Measurements from ENCODE around the gene CELSR1. TPM values are rescaled to one million over a fixed set of nuclear protein-coding genes. Genes with fewer than 3 reads are reported as not detected.
"Not testable (repeated sequence)": the region's sequence is repeated elsewhere in the genome, so short reads cannot be mapped to it uniquely, and the experiment has no call there.

Gene CELSR1
- total RNA-seq, 1 donor from 2014 or later = 151 TPM

DNA sequence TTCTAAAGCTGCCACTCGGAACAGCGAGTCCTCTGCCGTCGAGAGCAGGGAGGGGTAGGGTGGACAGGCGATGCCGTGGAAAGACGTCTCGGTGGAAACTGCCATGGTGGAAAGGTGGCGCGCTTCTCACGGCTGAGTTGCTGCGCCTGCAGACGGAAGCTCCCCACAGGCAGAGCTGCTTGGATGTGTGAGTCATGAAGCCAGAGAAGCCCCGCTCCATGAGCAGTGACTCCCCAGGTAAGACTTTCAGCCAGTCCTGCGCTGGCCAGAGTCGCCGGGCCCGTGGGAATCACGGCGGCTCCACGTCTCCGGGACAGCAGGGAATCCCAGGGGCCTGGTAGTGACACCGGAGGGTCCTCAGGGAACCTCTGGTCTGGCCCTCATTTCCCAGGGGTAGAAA lies 205.9 kb downstream of the CELSR1 start:
- no peak for DNase-seq (ENCODE audit: low read depth)

GRCh38 chr22:46330426-46330825 lies 207.0 kb downstream of the CELSR1 start:
- DNase-seq (ENCODE audit: low read depth) = no peak

GRCh38 chr22:46329616-46330015 lies 207.8 kb downstream of the CELSR1 start:
- no peak for DNase-seq (ENCODE audit: low read depth)

DNA sequence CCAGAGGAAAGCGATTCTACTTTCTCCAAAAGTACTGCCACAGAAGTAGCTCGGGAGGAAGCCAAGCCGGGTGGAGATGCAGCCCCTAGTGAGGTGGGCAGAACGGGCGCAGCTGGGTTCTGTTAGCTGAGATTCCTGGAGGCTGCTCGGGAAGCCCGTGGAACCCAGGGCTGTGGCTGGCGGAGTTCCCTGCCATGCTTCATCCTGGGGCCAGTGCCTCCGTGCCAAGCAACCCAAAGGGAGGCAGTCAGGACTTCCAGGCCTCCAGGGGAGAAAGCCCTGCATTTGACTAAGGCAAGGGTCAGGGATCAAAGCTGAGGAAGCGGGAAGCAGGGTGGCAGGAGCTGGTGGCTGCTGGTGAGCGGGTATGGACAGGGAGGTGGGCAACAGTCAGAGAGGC lies 208.6 kb downstream of the CELSR1 start:
- no peak for DNase-seq (ENCODE audit: low read depth)

DNA sequence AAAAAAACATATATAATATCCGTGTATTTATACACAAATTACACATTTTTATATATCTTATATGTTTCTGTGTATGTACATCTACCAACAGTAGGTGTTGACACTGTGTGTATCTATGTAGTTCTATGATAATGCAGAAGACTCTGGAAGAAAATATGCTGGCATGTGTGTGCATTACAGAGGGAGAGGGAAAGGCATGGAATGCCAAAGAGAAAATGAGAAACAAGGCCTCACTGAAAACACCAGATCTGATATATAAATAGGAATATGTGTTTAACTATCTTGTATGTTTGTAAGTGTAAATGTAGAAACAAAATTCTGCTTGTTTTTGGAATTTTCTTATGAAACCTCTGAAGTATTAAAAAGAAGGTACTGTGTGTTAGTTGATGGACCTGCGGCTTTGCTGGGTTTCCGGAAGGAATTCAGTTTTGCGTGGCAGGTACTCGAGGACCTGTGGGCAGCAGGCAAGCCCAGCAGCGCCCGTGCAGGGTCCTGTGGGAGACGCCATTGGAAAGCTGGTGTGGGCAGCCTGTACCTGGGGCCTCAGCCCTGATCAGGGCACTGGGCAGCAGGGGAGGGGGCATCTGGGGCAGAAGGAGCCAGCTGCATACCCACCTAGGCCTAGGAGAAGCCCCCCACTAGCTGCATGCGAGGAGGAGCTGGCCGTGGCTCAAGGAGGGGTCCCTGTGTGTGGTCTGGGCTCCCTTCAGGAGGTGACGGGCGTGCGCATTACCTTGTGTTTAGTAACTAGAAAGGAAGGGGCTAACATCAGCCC lies 209.5 kb downstream of the CELSR1 start:
- DNase-seq (ENCODE audit: low read depth) = no peak

DNA sequence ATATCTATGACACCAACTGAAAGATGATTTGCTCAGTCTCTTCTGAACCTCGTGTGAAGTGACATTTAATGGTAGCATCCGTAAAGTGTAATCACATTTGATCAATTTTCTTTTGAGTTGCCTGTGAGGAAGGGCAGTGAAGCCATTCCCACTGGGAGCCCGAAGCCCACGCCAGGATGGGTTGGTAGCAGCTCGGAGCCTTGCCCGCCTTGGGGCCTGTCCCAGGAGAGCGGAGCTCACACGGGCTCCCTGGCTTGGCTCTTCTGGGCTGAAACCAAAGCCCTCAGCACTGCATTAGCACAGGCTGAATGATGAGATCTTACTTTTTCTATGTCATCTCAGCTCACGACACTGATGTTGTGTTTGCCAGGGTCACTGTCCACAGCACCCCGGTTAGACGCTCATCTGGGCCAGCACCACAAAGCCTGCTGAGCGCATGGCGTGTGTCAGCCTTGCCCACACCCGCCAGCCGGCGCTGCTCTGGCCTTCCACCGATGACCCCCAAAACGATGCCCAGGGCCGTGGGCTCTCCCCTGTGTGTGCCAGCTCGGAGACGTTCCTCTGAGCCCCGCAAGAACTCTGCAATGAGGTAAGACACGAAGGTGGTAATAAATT lies 211.2 kb downstream of the CELSR1 start:
- no peak for DNase-seq (ENCODE audit: low read depth)

DNA sequence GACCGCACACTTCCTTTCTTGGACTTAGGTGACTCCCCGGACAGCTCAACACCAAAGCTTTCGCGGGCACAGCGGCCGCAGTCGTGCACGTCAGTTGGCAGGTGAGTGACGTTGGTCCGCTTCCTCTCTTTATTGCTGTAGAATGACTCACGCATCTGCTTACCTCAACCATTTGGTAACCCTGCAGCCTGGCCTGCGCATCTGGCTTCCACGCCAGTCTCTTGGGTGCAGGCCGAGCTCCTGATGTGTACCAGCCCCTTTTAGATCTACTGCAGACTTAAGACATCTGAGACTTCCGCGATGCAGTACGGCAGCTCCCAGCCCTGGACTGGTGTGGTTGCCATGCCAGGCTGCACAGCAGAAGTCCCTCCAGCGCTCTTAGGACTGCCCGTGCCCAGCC lies 214.3 kb downstream of the CELSR1 start:
- DNase-seq (ENCODE audit: low read depth) = no peak

DNA sequence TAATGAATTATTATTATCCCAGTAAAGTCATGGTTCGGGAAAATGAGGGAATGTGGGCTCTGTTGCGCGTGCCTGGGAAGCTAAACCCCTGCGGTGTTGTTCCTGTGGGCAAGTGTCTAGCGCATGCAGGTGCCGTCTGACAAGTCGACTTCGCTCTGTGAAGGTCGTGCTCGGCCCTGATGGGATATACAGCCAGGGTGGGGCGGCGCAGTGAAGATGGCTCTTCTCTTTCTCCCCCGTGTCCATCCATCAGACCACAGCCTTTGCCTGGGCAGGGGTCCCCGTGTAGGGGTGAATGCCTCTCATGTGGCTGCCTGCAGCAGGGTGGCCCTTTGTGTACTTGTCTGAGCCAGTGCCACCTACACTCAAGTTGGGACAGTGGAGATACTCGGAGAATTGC lies 214.7 kb downstream of the CELSR1 start:
- no peak for DNase-seq (ENCODE audit: low read depth)

DNA sequence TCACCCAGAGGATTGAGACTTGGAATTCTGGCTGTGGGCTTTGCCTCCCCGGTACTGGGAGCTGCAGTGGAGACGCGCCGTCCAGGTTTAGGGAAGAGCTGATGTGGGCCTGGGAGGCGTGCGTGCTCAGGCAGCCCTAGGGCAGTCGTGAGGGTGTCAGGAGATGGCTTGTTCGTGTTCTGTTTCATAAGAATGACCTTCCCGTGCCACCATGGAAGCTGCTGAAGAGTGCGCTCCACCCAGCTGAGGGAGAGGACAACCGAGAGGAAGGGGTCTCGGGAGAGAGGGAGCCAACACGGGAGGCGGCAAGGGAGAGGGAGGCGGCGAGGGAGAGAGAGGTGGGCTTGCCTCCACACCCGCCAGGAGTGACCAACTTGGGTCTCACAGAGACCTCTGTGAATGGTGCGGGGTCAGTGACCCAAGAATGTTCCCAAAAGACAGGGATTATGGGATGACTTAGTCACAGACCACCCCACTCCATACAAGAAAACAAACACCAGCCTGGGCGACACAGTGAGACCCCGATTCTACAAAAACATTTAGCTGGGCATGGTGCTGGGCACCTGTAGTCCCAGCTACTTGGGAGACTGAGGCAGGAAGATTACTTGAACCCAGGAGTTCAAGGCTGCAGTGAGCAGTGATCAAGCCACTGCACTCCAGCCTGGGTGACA lies 216.6 kb downstream of the CELSR1 start:
- DNase-seq (ENCODE audit: low read depth) = no peak

DNA sequence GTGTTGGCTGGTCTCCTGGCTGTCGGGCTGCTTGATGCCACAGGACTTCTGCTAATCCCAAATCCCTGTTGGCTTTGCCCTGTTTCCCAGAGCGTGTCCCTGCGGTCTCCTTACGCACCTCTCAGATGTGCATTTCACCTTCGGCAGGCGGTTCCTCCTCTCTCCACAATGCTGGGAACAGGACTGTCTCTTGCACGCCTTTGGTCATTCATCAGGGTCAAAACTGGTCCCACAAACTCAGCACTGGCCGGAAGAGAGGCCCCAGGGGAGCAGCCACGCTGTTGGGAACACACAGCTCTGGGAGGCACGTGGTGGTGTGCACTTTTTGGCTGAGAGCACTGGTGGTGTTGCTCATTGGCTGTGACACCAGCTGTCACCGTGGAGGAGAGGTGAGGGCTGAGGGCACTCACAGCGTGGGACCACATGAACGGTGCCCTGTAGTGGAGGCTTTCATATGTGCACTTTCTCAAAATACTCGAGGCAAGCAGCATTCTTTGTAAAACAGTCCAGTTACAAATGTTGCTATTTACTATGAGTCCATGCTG lies 217.2 kb downstream of the CELSR1 start:
- no peak for DNase-seq (ENCODE audit: low read depth)

DNA sequence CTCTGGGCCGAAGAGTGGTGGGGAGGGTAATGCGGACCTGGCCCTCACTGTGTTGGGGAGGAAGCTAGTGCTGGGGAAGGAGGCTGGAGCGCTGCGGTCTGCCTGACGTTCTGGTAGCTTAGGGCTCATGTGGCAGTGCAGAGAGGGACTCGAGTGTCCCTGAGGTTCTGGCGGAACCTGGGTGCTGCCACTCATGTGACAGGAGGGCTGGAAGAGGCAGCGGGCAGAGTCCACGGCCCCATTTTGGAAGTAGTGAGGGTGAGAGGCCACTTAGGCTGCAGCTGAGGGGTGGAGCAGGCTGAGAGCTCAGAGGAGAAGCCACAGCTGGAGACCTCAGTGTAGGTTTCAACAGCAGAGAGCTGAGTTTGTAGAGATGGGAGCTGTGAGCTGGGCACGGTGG lies 218.1 kb downstream of the CELSR1 start:
- DNase-seq (ENCODE audit: low read depth) = no peak

GRCh38 chr22:46318576-46318975 lies 218.8 kb downstream of the CELSR1 start:
- DNase-seq (ENCODE audit: low read depth) = no peak

DNA sequence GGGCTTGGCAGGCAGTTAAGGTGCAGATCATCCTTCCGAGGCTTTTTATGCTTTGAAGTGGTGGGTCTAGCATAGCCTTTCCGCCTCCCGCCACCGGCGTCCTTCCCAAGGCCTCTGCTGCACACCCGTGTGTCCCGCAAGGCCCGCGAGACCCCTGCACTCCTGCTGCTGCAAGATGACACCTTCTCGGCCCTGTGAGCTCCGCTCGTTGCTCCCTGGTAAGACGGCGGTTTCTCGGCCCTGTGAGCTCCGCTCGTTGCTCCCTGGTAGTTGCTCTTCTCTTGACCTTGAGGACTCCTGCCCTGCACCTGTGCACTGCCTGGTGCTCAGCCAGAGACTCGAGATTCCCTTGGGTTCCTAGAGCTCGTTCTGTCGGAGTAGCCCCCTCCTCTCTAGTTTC lies 219.8 kb downstream of the CELSR1 start:
- DNase-seq (ENCODE audit: low read depth) = no peak

DNA sequence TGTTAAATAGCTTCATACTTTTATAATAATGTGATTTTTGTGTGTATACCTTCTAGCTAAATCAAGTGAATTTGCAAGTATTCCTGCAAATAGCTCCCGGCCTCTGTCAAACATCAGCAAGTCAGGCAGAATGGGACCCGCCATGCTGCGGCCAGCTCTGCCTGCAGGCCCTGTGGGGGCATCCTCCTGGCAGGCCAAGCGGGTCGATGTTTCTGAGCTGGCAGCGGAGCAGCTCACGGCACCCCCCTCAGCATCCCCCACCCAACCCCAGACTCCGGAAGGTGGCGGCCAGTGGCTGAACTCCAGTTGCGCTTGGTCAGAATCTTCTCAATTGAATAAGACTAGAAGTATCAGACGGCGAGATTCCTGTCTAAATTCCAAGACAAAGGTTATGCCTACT lies 221.4 kb downstream of the CELSR1 start:
- DNase-seq (ENCODE audit: low read depth) = no peak

- not testable (repeated sequence) for DNase-seq (ENCODE audit: low read depth)
These were observed 224.6 kb downstream of the CELSR1 start for GRCh38 chr22:46312848-46313247.

DNA sequence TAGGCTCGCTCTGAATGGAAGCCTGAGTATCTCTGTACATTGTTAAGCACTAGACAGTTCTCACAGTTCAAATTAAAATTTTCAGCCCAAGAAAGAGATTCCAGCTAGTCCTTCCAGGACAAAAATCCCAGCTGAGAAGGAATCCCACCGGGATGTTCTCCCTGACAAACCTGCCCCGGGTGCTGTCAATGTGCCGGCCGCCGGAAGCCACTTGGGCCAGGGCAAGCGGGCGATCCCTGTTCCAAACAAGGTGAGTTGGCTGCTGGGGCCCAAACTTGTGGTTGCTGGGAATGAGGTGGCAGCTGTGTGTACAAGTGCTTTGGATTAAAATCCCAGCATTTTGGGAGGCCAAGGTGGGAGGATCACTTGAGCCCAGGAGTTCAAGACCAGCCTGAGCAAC lies 225.4 kb downstream of the CELSR1 start:
- DNase-seq (ENCODE audit: low read depth) = no peak

Other genes with a start within 250 kb of the CELSR1 start
- gene GTSE1, start 240.8 kb downstream of the CELSR1 start, total RNA-seq = 0.20 and 3.3 TPM in 2 replicates
- 24.3 and 41.2 TPM in 2 replicates for gene TRMU, start 201.9 kb downstream of the CELSR1 start, total RNA-seq
- 55.1 and 121 TPM in 2 replicates for gene GRAMD4, start 82.8 kb upstream of the CELSR1 start, total RNA-seq
- 16.5 and 25.9 TPM in 2 replicates for gene CERK, start 200.6 kb upstream of the CELSR1 start, total RNA-seq
- gene TBC1D22A, start 225.0 kb upstream of the CELSR1 start, total RNA-seq = 11.5 and 20.0 TPM in 2 replicates

Data from renal cortical epithelial cell (primary cell).